Hepatocyte (in vitro differentiated cells): ENCODE data around the gene ADORA3. TPM values are rescaled to one million over a fixed set of nuclear protein-coding genes. Genes with fewer than 3 reads are reported as not detected.

Source experiments
- DNase-seq: peaks from one replicate; pipeline ENCODE4 v3.0.0-alpha.2; 2016; ENCODE audit warnings: low spot score
- H2AFZ ChIP-seq: fragments of 200-600 bp; sonication (generic); 2 replicates; pipeline ENCODE4 v1.6.0; 2016; ENCODE audit warnings: antibody characterized with exemption, mild to moderate bottlenecking
- H3K27ac ChIP-seq: fragments of 200-600 bp; sonication (generic); 2 replicates; pipeline ENCODE4 v1.5.1; 2016; ENCODE audit warnings: mild to moderate bottlenecking
- H3K27me3 ChIP-seq: fragments of 200-600 bp; sonication (generic); 2 replicates; pipeline ENCODE4 v1.6.1; 2016
- H3K36me3 ChIP-seq: fragments of 200-600 bp; sonication (generic); replicated peaks from 2 replicates; pipeline ENCODE4 v1.5.1; 2016; ENCODE audit warnings: low read depth; ENCODE audit not compliant: insufficient read depth
- H3K4me1 ChIP-seq: fragments of 200-600 bp; sonication (generic); 2 replicates; pipeline ENCODE4 v1.5.1; 2016; ENCODE audit warnings: mild to moderate bottlenecking, moderate library complexity; ENCODE audit not compliant: insufficient read depth
- H3K4me2 ChIP-seq: fragments of 200-600 bp; sonication (generic); 2 replicates; pipeline ENCODE4 v1.6.0; 2016
- H3K4me3 ChIP-seq: fragments of 200-600 bp; sonication (generic); 2 replicates; pipeline ENCODE4 v1.5.1; 2016; ENCODE audit warnings: mild to moderate bottlenecking
- H3K79me2 ChIP-seq: fragments of 200-600 bp; sonication (generic); 2 replicates; pipeline ENCODE4 v1.6.0; 2017; ENCODE audit warnings: mild to moderate bottlenecking
- H3K9me2 ChIP-seq: fragments of 200-600 bp; sonication (generic); replicated peaks from 2 replicates; pipeline ENCODE4 v1.6.0; 2017; ENCODE audit warnings: mild to moderate bottlenecking; ENCODE audit not compliant: insufficient read depth
- H3K9me3 ChIP-seq: fragments of 200-600 bp; sonication (generic); 2 replicates; pipeline ENCODE4 v1.5.1; 2016; ENCODE audit warnings: low read depth, mild to moderate bottlenecking
- H4K20me1 ChIP-seq: fragments of 200-600 bp; sonication (generic); 2 replicates; pipeline ENCODE4 v1.6.0; 2016; ENCODE audit warnings: mild to moderate bottlenecking; ENCODE audit not compliant: insufficient read depth, poor library complexity, severe bottlenecking
- EZH2 ChIP-seq: fragments of 200-600 bp; sonication (generic); IDR thresholded peaks from 2 replicates; pipeline ENCODE4 v1.6.1; 2016; ENCODE audit warnings: antibody characterized with exemption, mild to moderate bottlenecking, borderline replicate concordance
- EZH2phosphoT487 ChIP-seq: fragments of 200-600 bp; sonication (generic); IDR thresholded peaks from one replicate; pipeline ENCODE4 v1.6.1; 2018; ENCODE audit warnings: antibody characterized with exemption, mild to moderate bottlenecking, low read depth, moderate library complexity; ENCODE audit not compliant: unreplicated experiment, severe bottlenecking
- WGBS: methylation state at CpG from one replicate; pipeline ENCODE4 v1.1.6; 2016; ENCODE audit warnings: low lambda C conversion rate; ENCODE audit errors: missing lambda C conversion rate; 5-methylcytosine and 5-hydroxymethylcytosine counted together
- polyA plus RNA-seq: library from polyadenylated mRNA; unstranded; fragments of >200 nt; fragmentation: Nextera tagmentation; extraction: Ambion mirVana; gene quantifications from 2 replicates; pipeline ENCODE4 v1.2.1, GENCODE V29; 2016
- total RNA-seq: library from RNA; depleted of rRNA; stranded (reverse); fragments of >200 nt; gene quantifications from 2 replicates; pipeline ENCODE4 v1.2.3, GENCODE V29; 2014
- TF ChIP-seq, protein P1 (sequence below): fragments of 200-600 bp; sonication (generic); IDR thresholded peaks from 2 replicates; pipeline ENCODE4 v1.5.1; 2016; ENCODE audit warnings: antibody characterized with exemption, mild to moderate bottlenecking; ENCODE audit not compliant: poor library complexity

ADORA3 gene
- total and polyA plus RNA-seq, 2 experiments from 2014 or later, result 0.33 to 0.41 TPM

DNA sequence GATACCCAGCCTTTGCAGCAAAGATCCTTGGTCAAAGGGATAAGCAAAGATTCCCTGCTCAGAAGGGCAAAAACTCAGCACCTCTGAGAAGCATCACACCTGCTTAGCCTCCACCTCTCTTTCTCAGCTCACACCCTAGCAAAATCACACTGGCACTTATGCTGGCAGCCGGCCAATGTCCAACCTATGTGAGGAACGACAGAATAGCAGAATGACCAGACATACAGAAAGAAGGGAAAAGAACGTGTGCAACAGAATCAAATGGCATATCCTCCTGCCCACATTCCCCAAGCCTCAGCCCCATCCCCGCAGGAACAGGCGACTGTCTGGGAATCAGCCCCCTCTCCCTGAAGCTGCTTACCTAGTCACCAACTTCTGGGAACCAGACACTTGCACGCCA lies 664 bp upstream of the ADORA3 start:
- WGBS, result 79% methylated on average over 6 of the region's 6 CpGs
- no peak overlapping the region for H2AFZ ChIP-seq
- no peaks in the 10 kb centered on the region for H3K27me3 ChIP-seq
- H3K36me3 ChIP-seq, result no peaks in the 10 kb centered on the region
- no peak overlapping the region for H3K4me3 ChIP-seq
- no peak overlapping the region for H3K27ac ChIP-seq
- H4K20me1 ChIP-seq, result no peaks in the 10 kb centered on the region
- no peaks in the 10 kb centered on the region for H3K9me3 ChIP-seq
- DNase-seq, result no peak
- peaks cover 17% of the 10 kb centered on the region for H3K4me1 ChIP-seq
- no peak overlapping the region for H3K4me2 ChIP-seq
- H3K9me2 ChIP-seq, result no peaks in the 10 kb centered on the region
- H3K79me2 ChIP-seq, result no peaks in the 10 kb centered on the region
- no peak for TF ChIP-seq EZH2
- TF ChIP-seq EZH2phosphoT487, result no peak
- TF ChIP-seq, protein P1, sequence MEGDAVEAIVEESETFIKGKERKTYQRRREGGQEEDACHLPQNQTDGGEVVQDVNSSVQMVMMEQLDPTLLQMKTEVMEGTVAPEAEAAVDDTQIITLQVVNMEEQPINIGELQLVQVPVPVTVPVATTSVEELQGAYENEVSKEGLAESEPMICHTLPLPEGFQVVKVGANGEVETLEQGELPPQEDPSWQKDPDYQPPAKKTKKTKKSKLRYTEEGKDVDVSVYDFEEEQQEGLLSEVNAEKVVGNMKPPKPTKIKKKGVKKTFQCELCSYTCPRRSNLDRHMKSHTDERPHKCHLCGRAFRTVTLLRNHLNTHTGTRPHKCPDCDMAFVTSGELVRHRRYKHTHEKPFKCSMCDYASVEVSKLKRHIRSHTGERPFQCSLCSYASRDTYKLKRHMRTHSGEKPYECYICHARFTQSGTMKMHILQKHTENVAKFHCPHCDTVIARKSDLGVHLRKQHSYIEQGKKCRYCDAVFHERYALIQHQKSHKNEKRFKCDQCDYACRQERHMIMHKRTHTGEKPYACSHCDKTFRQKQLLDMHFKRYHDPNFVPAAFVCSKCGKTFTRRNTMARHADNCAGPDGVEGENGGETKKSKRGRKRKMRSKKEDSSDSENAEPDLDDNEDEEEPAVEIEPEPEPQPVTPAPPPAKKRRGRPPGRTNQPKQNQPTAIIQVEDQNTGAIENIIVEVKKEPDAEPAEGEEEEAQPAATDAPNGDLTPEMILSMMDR, result no peak

DNA sequence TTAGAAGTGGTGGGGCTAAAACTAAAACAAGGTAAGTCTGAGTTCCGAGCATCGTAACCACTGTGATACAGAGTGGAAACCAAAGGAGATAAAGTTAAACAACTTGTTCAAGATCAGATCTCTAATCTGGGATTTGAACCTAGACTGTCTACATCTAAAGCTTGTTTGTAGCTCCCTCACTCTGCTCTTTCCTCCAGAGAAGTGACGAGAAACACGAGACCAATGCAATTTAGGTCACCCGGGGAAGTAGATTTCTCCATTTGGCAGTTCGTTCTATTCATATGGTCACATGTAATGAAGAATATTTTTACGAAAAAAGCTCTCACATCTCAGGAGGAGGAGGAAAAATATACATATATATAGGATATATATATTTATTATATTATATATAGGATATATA lies 1.8 kb downstream of the ADORA3 start:
- Histone ChIP-seq H3K4me3 (no peak overlapping the region), H3K4me2 (no peak overlapping the region), H3K9me2 (no peaks in the 10 kb centered on the region), H4K20me1 (no peaks in the 10 kb centered on the region), H3K9me3 (no peaks in the 10 kb centered on the region), H3K4me1 (no peaks in the 10 kb centered on the region), H3K27me3 (no peaks in the 10 kb centered on the region), H3K79me2 (no peaks in the 10 kb centered on the region), H2AFZ (no peak overlapping the region), H3K36me3 (no peaks in the 10 kb centered on the region), H3K27ac (no peak overlapping the region)
- no peak for DNase-seq
- 83% methylated on average over 7 of the region's 7 CpGs for WGBS
- TF ChIP-seq, protein P1, result no peak
- no peak for TF ChIP-seq EZH2
- TF ChIP-seq EZH2phosphoT487, result no peak

DNA sequence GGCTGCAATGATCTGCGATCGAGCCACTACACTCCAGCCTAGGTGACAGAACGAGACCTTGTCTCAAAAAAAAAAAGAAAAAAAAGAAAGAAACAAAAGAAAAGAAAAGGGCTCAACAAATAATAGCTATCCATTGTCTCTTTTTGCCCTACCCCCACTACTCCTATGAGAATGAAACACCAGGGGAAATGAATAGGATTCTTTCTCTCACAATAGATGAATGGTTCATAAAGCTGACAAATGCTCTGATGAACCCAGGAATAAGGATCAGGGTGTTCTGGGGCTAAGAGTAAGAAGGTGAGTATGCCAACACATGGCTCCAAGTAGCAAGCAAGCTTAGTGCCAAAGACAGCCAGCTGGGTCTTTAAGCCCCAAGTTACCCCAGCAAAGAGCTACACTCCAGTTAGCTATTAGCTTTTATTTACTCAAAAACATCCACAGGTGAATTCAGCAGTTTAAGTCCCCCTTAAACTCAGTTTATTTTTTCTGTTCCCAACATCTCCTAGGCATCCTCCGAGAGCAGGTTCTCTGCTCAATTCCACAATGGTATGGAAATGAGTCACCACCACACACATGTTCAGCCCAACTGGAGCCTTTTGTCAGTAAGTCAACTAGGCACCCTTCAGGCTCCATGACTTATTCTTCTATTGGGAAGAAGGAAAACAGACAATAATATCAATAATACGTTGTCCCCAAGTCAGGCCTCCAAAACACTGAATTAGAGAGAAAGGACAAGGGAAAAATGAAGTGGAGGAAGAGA lies 4.2 kb downstream of the ADORA3 start:
- no peaks in the 10 kb centered on the region for H3K4me1 ChIP-seq
- H3K36me3 ChIP-seq, result no peaks in the 10 kb centered on the region
- TF ChIP-seq EZH2phosphoT487 (no peak), EZH2 (no peak)
- TF ChIP-seq, protein P1, result no peak
- peaks cover 4% of the 10 kb centered on the region for H3K27me3 ChIP-seq
- H3K27ac ChIP-seq, result no peak overlapping the region
- H3K4me2 ChIP-seq, result no peak overlapping the region
- no peaks in the 10 kb centered on the region for H3K9me3 ChIP-seq
- no peak for DNase-seq
- WGBS, result 93% methylated on average over 5 of the region's 5 CpGs
- H2AFZ ChIP-seq, result no peak overlapping the region
- no peaks in the 10 kb centered on the region for H4K20me1 ChIP-seq
- H3K4me3 ChIP-seq, result no peak overlapping the region
- no peaks in the 10 kb centered on the region for H3K79me2 ChIP-seq
- no peaks in the 10 kb centered on the region for H3K9me2 ChIP-seq

DNA sequence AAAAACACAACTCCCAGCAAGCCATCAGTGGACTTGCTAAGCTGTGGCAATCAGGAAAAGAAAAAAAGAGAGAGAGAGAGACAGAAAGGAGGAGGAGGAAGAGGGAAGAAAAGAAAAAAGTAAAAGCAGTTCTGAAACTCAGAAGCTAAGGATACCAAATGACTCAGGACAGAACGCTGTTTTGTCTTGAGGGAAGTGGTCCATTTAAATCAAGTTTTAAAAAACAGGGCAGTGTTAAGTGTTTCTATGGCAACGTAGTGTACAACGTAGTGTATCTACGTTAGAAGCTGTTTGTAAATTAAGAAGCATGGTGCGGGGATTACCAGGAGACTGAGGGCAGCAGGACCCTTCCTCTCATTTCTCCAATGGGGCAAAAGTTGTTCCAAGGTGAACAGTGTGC lies 5.8 kb downstream of the ADORA3 start:
- no peaks in the 10 kb centered on the region for H4K20me1 ChIP-seq

More for the DNA sequence above, 5.8 kb downstream of the ADORA3 start:
- H3K27me3 ChIP-seq, result peaks cover 7% of the 10 kb centered on the region
- DNase-seq, result no peak
- H3K27ac ChIP-seq, result no peak overlapping the region
- H3K4me3 ChIP-seq, result no peak overlapping the region
- H3K4me1 ChIP-seq, result no peaks in the 10 kb centered on the region
- no peak overlapping the region for H3K4me2 ChIP-seq
- no peaks in the 10 kb centered on the region for H3K79me2 ChIP-seq
- H3K36me3 ChIP-seq, result no peaks in the 10 kb centered on the region
- TF ChIP-seq EZH2phosphoT487 (no peak), EZH2 (no peak)
- TF ChIP-seq, protein P1, result no peak
- no peaks in the 10 kb centered on the region for H3K9me2 ChIP-seq
- H2AFZ ChIP-seq, result no peak overlapping the region
- 82% methylated on average over 5 of the region's 5 CpGs for WGBS
- no peaks in the 10 kb centered on the region for H3K9me3 ChIP-seq
